Esophagus squamous epithelium (tissue), 5 donors: ENCODE results near the gene KAZALD1. TPM values are rescaled to one million over a fixed set of nuclear protein-coding genes. Genes with fewer than 3 reads are reported as not detected.

ENCODE experiments used
- DNase-seq: peaks from one replicate; lab custom pipeline; 2025; lab: John Stamatoyannopoulos, UW
- H3K27ac ChIP-seq, 4 donors: fragments of 200-600 bp; sonication (generic); one replicate each; pipeline ENCODE4 v1.5.1; 2016 to 2019; ENCODE audit warnings: mild to moderate bottlenecking in 1 of 4
- H3K27me3 ChIP-seq, 4 donors: fragments of 200-600 bp; sonication (generic); 1 replicate in 3 of 4; 2 replicates in 1 of 4; pipeline versions ENCODE4 v1.5.1 to v1.6.0; 2017 to 2021; ENCODE audit warnings: antibody characterized with exemption in 1 of 4
- H3K36me3 ChIP-seq, 3 donors: fragments of 200-600 bp; sonication (generic); one replicate each; pipeline ENCODE4 v1.5.1; 2016 to 2019
- H3K4me1 ChIP-seq, 3 donors: fragments of 200-600 bp; sonication (generic); one replicate each; pipeline ENCODE4 v1.5.1; 2017 to 2019
- H3K4me3 ChIP-seq, 4 donors: fragments of 200-600 bp; sonication (generic); 1 replicate in 3 of 4; 2 replicates in 1 of 4; pipeline ENCODE4 v1.5.1; 2016 to 2019; ENCODE audit warnings: mild to moderate bottlenecking in 2 of 4, moderate library complexity in 1 of 4
- H3K9me3 ChIP-seq, 3 donors: fragments of 200-600 bp; sonication (generic); one replicate each; pipeline ENCODE4 v1.5.1; 2016 to 2019
- POLR2A ChIP-seq, 4 donors: fragments of 450-650 bp; IDR thresholded peaks; one replicate each; pipeline ENCODE4 v1.6.1; 2017; ENCODE audit warnings: antibody characterized with exemption in 4 of 4, mild to moderate bottlenecking in 4 of 4, moderate library complexity in 3 of 4
- WGBS, 2 donors: methylation state at CpG; one replicate each; pipeline ENCODE4 v1.1.5; 2018; 5-methylcytosine and 5-hydroxymethylcytosine counted together
- intact Hi-C: fragments of 100-400 bp; cut with DNase I; formaldehyde crosslinking; loops from one replicate; pipeline ENCODE4 v1.15.0; 2022
- total RNA-seq, 4 donors: library from RNA; depleted of rRNA; stranded (reverse); fragments of >200 nt; gene quantifications; one replicate each; pipeline ENCODE4 v1.1.0, GENCODE V29; 2016
- TF ChIP-seq, protein P1 (sequence below), 6 experiments: fragments of 450-650 bp in 4 of 6; fragments of 200-600 bp in 2 of 6; sonication (generic) in 2 of 6; IDR thresholded peaks; one replicate each; pipeline ENCODE4 v1.5.1; 2016 to 2019; ENCODE audit warnings: antibody characterized with exemption in 6 of 6, mild to moderate bottlenecking in 4 of 6, moderate library complexity in 4 of 6
- donor health status: DM: yes; HTN: yes; CAD: no.

Gene KAZALD1
- total RNA-seq, 4 donors from 2014 or later, result 0.47 to 1.4 (median 1.1) TPM; not detected in 1

DNA sequence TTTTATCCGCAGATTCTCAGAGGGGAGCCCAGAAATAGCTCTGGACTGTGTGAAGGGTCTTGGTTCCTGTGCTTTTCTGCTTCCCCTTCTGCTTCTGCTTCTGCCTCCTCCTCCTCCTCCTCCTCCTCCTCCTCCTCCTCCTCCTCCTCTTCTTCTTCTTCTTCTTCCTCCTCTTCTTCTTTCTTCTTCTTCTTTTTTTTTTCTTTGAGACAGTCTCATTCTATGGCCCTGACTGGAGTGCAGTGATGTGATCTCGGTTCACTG lies 42.4 kb upstream of the KAZALD1 start:
- Histone ChIP-seq H3K9me3 (no peaks in the 10 kb centered on the region), H3K27me3 (peaks cover 0 to 55% (median 0%) of the 10 kb centered on the region in 4 donors), H3K27ac (no peak overlapping the region), H3K36me3 (no peaks in the 10 kb centered on the region), H3K4me1 (peaks cover 7 to 11% (median 7%) of the 10 kb centered on the region in 3 donors), H3K4me3 (no peak overlapping the region)
- intact Hi-C loops, result no loop called here
- WGBS, 2 donors, result 44 to 60% methylated on average over 2 of the region's 2 CpGs
- TF ChIP-seq, protein P1, sequence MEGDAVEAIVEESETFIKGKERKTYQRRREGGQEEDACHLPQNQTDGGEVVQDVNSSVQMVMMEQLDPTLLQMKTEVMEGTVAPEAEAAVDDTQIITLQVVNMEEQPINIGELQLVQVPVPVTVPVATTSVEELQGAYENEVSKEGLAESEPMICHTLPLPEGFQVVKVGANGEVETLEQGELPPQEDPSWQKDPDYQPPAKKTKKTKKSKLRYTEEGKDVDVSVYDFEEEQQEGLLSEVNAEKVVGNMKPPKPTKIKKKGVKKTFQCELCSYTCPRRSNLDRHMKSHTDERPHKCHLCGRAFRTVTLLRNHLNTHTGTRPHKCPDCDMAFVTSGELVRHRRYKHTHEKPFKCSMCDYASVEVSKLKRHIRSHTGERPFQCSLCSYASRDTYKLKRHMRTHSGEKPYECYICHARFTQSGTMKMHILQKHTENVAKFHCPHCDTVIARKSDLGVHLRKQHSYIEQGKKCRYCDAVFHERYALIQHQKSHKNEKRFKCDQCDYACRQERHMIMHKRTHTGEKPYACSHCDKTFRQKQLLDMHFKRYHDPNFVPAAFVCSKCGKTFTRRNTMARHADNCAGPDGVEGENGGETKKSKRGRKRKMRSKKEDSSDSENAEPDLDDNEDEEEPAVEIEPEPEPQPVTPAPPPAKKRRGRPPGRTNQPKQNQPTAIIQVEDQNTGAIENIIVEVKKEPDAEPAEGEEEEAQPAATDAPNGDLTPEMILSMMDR (IDR thresholded peaks at IDR 0.05), result no peak
- TF ChIP-seq POLR2A (IDR thresholded peaks at IDR 0.05), result no peak
- no peak for DNase-seq

DNA sequence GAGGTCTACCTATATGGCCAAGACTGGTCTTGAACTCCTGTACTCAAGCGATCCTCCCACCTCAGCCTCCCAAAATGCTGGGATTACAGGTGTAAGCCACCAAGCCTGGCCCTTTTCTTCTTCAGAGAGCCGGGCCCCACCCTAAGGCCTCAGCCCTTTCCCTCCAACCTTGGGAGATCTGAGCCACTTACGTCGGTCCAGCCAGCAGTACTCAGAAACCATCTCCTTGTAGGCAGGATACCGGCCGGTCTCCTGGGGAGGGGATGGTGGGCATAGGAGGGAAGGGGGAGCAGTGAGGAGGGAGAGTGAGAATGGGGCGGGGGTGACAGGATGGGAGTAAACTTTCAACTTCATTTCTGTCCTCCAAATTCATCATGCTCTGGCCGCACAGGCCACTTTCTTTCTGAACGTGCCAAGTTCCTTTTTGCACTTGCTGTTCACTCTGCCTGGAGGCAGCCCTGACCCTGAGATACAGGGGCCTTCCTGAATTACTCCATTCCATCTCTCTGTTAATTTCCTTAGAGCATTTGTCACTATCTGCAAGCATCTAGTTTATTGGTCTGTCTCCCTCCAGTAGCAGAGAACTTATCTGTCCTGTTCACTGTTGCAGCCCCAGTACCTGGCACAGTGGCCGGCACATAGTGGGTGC lies 41.2 kb upstream of the KAZALD1 start:
- intact Hi-C loops, result no loop called here
- H3K4me1 ChIP-seq, result peaks cover 7 to 9% (median 7%) of the 10 kb centered on the region in 3 donors
- peaks cover 0 to 53% (median 0%) of the 10 kb centered on the region in 4 donors for H3K27me3 ChIP-seq
- no peaks in the 10 kb centered on the region for H3K9me3 ChIP-seq
- TF ChIP-seq, protein P1 (IDR thresholded peaks at IDR 0.05), result no peak
- TF ChIP-seq POLR2A (IDR thresholded peaks at IDR 0.05), result no peak
- H3K4me3 ChIP-seq, result no peak overlapping the region
- H3K36me3 ChIP-seq, result no peaks in the 10 kb centered on the region
- 75 to 88% methylated on average over 8 to 9 of the region's 10 CpGs for WGBS, 2 donors
- DNase-seq, result no peak
- H3K27ac ChIP-seq, result no peak overlapping the region

DNA sequence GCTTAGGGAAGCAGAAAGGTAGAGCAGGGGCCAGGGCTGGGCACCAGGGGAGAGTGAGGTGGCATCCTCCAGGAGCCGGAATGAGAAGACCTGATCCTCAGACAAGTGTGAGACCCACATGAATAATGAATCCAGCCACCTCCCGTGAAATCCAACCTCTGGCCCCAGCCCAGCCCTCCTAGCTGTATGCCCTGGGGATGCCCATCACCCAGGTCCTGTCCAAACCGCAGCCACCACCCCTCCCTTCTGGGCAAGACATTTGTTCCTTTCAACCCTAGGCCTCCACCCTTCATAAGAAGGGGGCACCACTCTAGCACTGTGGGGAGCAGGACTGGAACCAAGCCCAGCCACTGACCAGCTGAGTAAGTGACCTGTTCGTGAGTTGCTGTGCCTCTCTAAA lies 40.5 kb upstream of the KAZALD1 start:
- Histone ChIP-seq H3K4me3 (no peak overlapping the region), H3K27ac (no peak overlapping the region), H3K27me3 (peaks cover 0 to 48% (median 0%) of the 10 kb centered on the region in 4 donors), H3K9me3 (no peaks in the 10 kb centered on the region), H3K36me3 (no peaks in the 10 kb centered on the region), H3K4me1 (peaks cover 7 to 9% (median 7%) of the 10 kb centered on the region in 3 donors)
- intact Hi-C loops, result no loop called here
- WGBS, 2 donors, result 65 to 89% methylated on average over 4 of the region's 4 CpGs
- DNase-seq, result no peak
- TF ChIP-seq, protein P1 (IDR thresholded peaks at IDR 0.05), result no peak
- TF ChIP-seq POLR2A (IDR thresholded peaks at IDR 0.05), result no peak

DNA sequence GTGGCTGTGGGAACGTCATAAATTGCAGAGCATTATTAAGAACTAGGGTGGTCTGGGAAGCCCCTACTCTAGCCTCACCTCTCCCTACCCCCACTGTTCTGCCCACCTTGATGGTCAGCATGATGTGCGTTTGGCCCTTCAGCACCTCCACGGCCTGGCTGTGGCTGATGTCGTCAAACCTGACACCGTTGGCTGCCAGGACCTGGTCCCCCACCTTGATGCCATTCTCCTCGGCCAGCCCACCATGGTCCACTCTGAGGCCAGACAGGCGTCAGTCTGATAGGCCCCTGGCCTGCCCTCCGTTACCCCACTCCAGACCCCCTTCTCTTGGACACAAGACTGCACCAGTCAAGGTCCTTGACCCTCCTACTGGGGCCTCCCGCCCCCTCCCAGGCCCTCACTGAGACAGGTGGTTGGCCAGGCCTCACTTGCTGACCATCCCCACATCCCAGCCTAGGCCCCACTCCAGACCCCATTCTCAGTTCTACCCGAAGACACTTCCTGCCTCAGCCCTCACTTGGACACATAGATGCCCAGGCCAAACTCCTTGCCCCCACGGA lies 40.0 kb upstream of the KAZALD1 start:
- DNase-seq, result no peak
- TF ChIP-seq POLR2A (IDR thresholded peaks at IDR 0.05), result no peak
- TF ChIP-seq, protein P1 (IDR thresholded peaks at IDR 0.05), result no peak
- Histone ChIP-seq H3K36me3 (no peaks in the 10 kb centered on the region), H3K27ac (no peak overlapping the region), H3K4me3 (no peak overlapping the region), H3K4me1 (peaks cover 7 to 9% (median 7%) of the 10 kb centered on the region in 3 donors), H3K9me3 (no peaks in the 10 kb centered on the region), H3K27me3 (peaks cover 0 to 43% (median 0%) of the 10 kb centered on the region in 4 donors)
- intact Hi-C loops, result no loop called here
- WGBS, 2 donors, result 73 to 84% methylated on average over 7 to 10 of the region's 11 CpGs

DNA sequence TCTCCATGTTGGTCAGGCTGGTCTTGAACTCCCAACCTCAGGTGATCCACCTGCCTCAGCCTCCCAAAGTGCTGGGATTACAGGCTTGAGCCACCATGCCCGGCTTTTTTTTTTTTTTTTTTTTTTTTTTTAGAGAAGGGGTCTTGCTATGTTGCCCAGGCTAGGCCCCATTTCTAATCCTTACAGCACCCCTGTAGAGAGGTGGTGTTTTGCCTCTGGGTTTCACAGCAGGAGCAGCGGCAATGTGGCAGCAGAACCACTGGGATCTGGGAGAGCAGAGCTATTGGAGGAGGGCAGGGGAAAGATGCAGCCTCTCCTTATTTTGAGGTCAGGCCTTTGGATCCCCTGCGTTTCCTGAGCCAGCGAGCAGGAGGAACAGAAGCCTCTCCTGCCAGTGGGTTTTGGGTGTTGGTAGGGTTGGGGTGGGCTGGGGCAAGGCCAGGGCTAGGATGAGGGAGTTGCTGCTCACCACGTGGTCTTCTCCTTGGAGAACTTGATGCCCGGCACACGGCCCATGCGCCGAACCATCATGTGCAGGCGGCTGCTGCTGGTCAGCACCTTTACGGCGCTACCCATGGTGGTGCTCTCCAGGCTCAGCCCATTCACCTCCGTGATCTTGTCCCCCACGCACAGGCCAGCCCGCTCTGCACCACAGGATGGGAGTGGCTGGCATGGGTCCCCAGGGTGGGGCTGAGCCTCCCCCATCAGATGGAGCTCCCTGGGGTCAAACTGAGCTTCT lies 38.7 kb upstream of the KAZALD1 start:
- H3K4me3 ChIP-seq, result no peak overlapping the region
- 60 to 83% methylated on average over 1 of the region's 15 CpGs for WGBS, 2 donors
- no peak overlapping the region for H3K27ac ChIP-seq
- no peaks in the 10 kb centered on the region for H3K9me3 ChIP-seq
- peaks cover 0 to 31% (median 0%) of the 10 kb centered on the region in 4 donors for H3K27me3 ChIP-seq
- no peak for DNase-seq
- intact Hi-C loops, result no loop called here
- no peaks in the 10 kb centered on the region for H3K36me3 ChIP-seq
- H3K4me1 ChIP-seq, result peaks cover 7 to 9% (median 7%) of the 10 kb centered on the region in 3 donors
- TF ChIP-seq POLR2A (IDR thresholded peaks at IDR 0.05), result no peak
- TF ChIP-seq, protein P1 (IDR thresholded peaks at IDR 0.05), result no peak
